ENCODE results near the gene INTS1.

INTS1 gene

GRCh38 chr7:1466524-1467271, 37.5 kb downstream of the INTS1 start:
- H3K27ac ChIP-seq (ENCODE audit: low read depth, low read length): no peak overlapping the region
- H4K20me1 ChIP-seq (ENCODE audit: control insufficient read depth, insufficient read depth, low read depth, low read length): no peaks in the 10 kb centered on the region
- H3K9me3 ChIP-seq (ENCODE audit: control insufficient read depth, insufficient read depth, low read length): no peaks in the 10 kb centered on the region
- no peaks in the 10 kb centered on the region for H3K4me1 ChIP-seq (ENCODE audit: control insufficient read depth, low read length)
- 0 out of 2 replicates have a peak, but pooled peaks cover 2% of the 10 kb centered on the region for H3F3A ChIP-seq (ENCODE audit: control insufficient read depth, insufficient read depth)
- peaks cover 18% of the 10 kb centered on the region for H3K36me3 ChIP-seq (ENCODE audit: control insufficient read depth, low read length)
- H3K27me3 ChIP-seq (ENCODE audit: control insufficient read depth, low read length): peaks cover 4% of the 10 kb centered on the region
- no peak overlapping the region for H3K4me3 ChIP-seq (ENCODE audit: low read length)
- H3K79me2 ChIP-seq (ENCODE audit: control insufficient read depth, low read length): no peaks in the 10 kb centered on the region
- TF ChIP-seq EZH2phosphoT487 (IDR thresholded peaks at IDR 0.05; ENCODE audit: borderline replicate concordance, low read length): no peak
- no peak for TF ChIP-seq CTCF (IDR thresholded peaks at IDR 0.05; ENCODE audit: low read depth, low read length, poor library complexity, severe bottlenecking)
- no peak overlapping the region for H3K4me2 ChIP-seq (ENCODE audit: low read length)
- no peaks in the 10 kb centered on the region for H3K9me2 ChIP-seq (replicated peaks; ENCODE audit: control insufficient read depth, low read length)

- H3F3A ChIP-seq (ENCODE audit: control insufficient read depth, insufficient read depth): 0 out of 2 replicates have a peak, but pooled peaks cover 2% of the 10 kb centered on the region
- H3K79me2 ChIP-seq (ENCODE audit: control insufficient read depth, low read length): no peaks in the 10 kb centered on the region
- peaks cover 7% of the 10 kb centered on the region for H3K27me3 ChIP-seq (ENCODE audit: control insufficient read depth, low read length)
- no peak overlapping the region for H3K4me3 ChIP-seq (ENCODE audit: low read length)
- no peak for TF ChIP-seq CTCF (IDR thresholded peaks at IDR 0.05; ENCODE audit: low read depth, low read length, poor library complexity, severe bottlenecking)
- TF ChIP-seq EZH2phosphoT487 (IDR thresholded peaks at IDR 0.05; ENCODE audit: borderline replicate concordance, low read length): no peak
- H3K4me1 ChIP-seq (ENCODE audit: control insufficient read depth, low read length): peaks cover 4% of the 10 kb centered on the region; the same call in 1 of the 2 replicates
- H4K20me1 ChIP-seq (ENCODE audit: control insufficient read depth, insufficient read depth, low read depth, low read length): no peaks in the 10 kb centered on the region
- no peak overlapping the region for H3K27ac ChIP-seq (ENCODE audit: low read depth, low read length)
- H3K4me2 ChIP-seq (ENCODE audit: low read length): no peak overlapping the region
- H3K36me3 ChIP-seq (ENCODE audit: control insufficient read depth, low read length): peaks cover 3% of the 10 kb centered on the region; the same call in 1 of the 2 replicates
- no peaks in the 10 kb centered on the region for H3K9me3 ChIP-seq (ENCODE audit: control insufficient read depth, insufficient read depth, low read length)
- H3K9me2 ChIP-seq (replicated peaks; ENCODE audit: control insufficient read depth, low read length): no peaks in the 10 kb centered on the region
Observed at GRCh38 chr7:1464694-1465093, 39.5 kb downstream of the INTS1 start.

GRCh38 chr7:1463676-1464223, 40.4 kb downstream of the INTS1 start:
- H3K4me3 ChIP-seq (ENCODE audit: low read length): no peak overlapping the region
- no peak overlapping the region for H3K27ac ChIP-seq (ENCODE audit: low read depth, low read length)
- H3K27me3 ChIP-seq (ENCODE audit: control insufficient read depth, low read length): peaks cover 7% of the 10 kb centered on the region
- H3K79me2 ChIP-seq (ENCODE audit: control insufficient read depth, low read length): no peaks in the 10 kb centered on the region
- H3K9me2 ChIP-seq (replicated peaks; ENCODE audit: control insufficient read depth, low read length): no peaks in the 10 kb centered on the region
- H3K9me3 ChIP-seq (ENCODE audit: control insufficient read depth, insufficient read depth, low read length): no peaks in the 10 kb centered on the region
- H4K20me1 ChIP-seq (ENCODE audit: control insufficient read depth, insufficient read depth, low read depth, low read length): no peaks in the 10 kb centered on the region
- no peaks in the 10 kb centered on the region for H3K36me3 ChIP-seq (ENCODE audit: control insufficient read depth, low read length)
- TF ChIP-seq EZH2phosphoT487 (IDR thresholded peaks at IDR 0.05; ENCODE audit: borderline replicate concordance, low read length) (no peak), CTCF (IDR thresholded peaks at IDR 0.05; ENCODE audit: low read depth, low read length, poor library complexity, severe bottlenecking) (no peak)
- H3F3A ChIP-seq (ENCODE audit: control insufficient read depth, insufficient read depth): 0 out of 2 replicates have a peak, but pooled peaks cover 2% of the 10 kb centered on the region
- no peak overlapping the region for H3K4me2 ChIP-seq (ENCODE audit: low read length)
- peaks cover 10% of the 10 kb centered on the region for H3K4me1 ChIP-seq (ENCODE audit: control insufficient read depth, low read length)
